Hepatocyte (in vitro differentiated cells): ENCODE results near the gene MORC3. TPM values are rescaled to one million over a fixed set of nuclear protein-coding genes. Genes with fewer than 3 reads are reported as not detected.

Source experiments
- DNase-seq: peaks from one replicate; pipeline ENCODE4 v3.0.0-alpha.2; 2016; ENCODE audit warnings: low spot score
- H2AFZ ChIP-seq: fragments of 200-600 bp; sonication (generic); 2 replicates; pipeline ENCODE4 v1.6.0; 2016; ENCODE audit warnings: antibody characterized with exemption, mild to moderate bottlenecking
- H3K27ac ChIP-seq: fragments of 200-600 bp; sonication (generic); 2 replicates; pipeline ENCODE4 v1.5.1; 2016; ENCODE audit warnings: mild to moderate bottlenecking
- H3K27me3 ChIP-seq: fragments of 200-600 bp; sonication (generic); 2 replicates; pipeline ENCODE4 v1.6.1; 2016
- H3K36me3 ChIP-seq: fragments of 200-600 bp; sonication (generic); replicated peaks from 2 replicates; pipeline ENCODE4 v1.5.1; 2016; ENCODE audit warnings: low read depth; ENCODE audit not compliant: insufficient read depth
- H3K4me1 ChIP-seq: fragments of 200-600 bp; sonication (generic); 2 replicates; pipeline ENCODE4 v1.5.1; 2016; ENCODE audit warnings: mild to moderate bottlenecking, moderate library complexity; ENCODE audit not compliant: insufficient read depth
- H3K4me2 ChIP-seq: fragments of 200-600 bp; sonication (generic); 2 replicates; pipeline ENCODE4 v1.6.0; 2016
- H3K4me3 ChIP-seq: fragments of 200-600 bp; sonication (generic); 2 replicates; pipeline ENCODE4 v1.5.1; 2016; ENCODE audit warnings: mild to moderate bottlenecking
- H3K79me2 ChIP-seq: fragments of 200-600 bp; sonication (generic); 2 replicates; pipeline ENCODE4 v1.6.0; 2017; ENCODE audit warnings: mild to moderate bottlenecking
- H3K9me2 ChIP-seq: fragments of 200-600 bp; sonication (generic); replicated peaks from 2 replicates; pipeline ENCODE4 v1.6.0; 2017; ENCODE audit warnings: mild to moderate bottlenecking; ENCODE audit not compliant: insufficient read depth
- H3K9me3 ChIP-seq: fragments of 200-600 bp; sonication (generic); 2 replicates; pipeline ENCODE4 v1.5.1; 2016; ENCODE audit warnings: low read depth, mild to moderate bottlenecking
- H4K20me1 ChIP-seq: fragments of 200-600 bp; sonication (generic); 2 replicates; pipeline ENCODE4 v1.6.0; 2016; ENCODE audit warnings: mild to moderate bottlenecking; ENCODE audit not compliant: insufficient read depth, poor library complexity, severe bottlenecking
- CTCF ChIP-seq: fragments of 200-600 bp; sonication (generic); IDR thresholded peaks from 2 replicates; pipeline ENCODE4 v1.5.1; 2016; ENCODE audit warnings: antibody characterized with exemption, mild to moderate bottlenecking; ENCODE audit not compliant: poor library complexity
- EZH2 ChIP-seq: fragments of 200-600 bp; sonication (generic); IDR thresholded peaks from 2 replicates; pipeline ENCODE4 v1.6.1; 2016; ENCODE audit warnings: antibody characterized with exemption, mild to moderate bottlenecking, borderline replicate concordance
- EZH2phosphoT487 ChIP-seq: fragments of 200-600 bp; sonication (generic); IDR thresholded peaks from one replicate; pipeline ENCODE4 v1.6.1; 2018; ENCODE audit warnings: antibody characterized with exemption, mild to moderate bottlenecking, low read depth, moderate library complexity; ENCODE audit not compliant: unreplicated experiment, severe bottlenecking
- WGBS: methylation state at CpG from one replicate; pipeline ENCODE4 v1.1.6; 2016; ENCODE audit warnings: low lambda C conversion rate; ENCODE audit errors: missing lambda C conversion rate; 5-methylcytosine and 5-hydroxymethylcytosine counted together
- polyA plus RNA-seq: library from polyadenylated mRNA; unstranded; fragments of >200 nt; fragmentation: Nextera tagmentation; extraction: Ambion mirVana; gene quantifications from 2 replicates; pipeline ENCODE4 v1.2.1, GENCODE V29; 2016
- total RNA-seq: library from RNA; depleted of rRNA; stranded (reverse); fragments of >200 nt; gene quantifications from 2 replicates; pipeline ENCODE4 v1.2.3, GENCODE V29; 2014

MORC3 gene
- total and polyA plus RNA-seq, 2 experiments from 2014 or later: 10.8 to 32.7 TPM

DNA sequence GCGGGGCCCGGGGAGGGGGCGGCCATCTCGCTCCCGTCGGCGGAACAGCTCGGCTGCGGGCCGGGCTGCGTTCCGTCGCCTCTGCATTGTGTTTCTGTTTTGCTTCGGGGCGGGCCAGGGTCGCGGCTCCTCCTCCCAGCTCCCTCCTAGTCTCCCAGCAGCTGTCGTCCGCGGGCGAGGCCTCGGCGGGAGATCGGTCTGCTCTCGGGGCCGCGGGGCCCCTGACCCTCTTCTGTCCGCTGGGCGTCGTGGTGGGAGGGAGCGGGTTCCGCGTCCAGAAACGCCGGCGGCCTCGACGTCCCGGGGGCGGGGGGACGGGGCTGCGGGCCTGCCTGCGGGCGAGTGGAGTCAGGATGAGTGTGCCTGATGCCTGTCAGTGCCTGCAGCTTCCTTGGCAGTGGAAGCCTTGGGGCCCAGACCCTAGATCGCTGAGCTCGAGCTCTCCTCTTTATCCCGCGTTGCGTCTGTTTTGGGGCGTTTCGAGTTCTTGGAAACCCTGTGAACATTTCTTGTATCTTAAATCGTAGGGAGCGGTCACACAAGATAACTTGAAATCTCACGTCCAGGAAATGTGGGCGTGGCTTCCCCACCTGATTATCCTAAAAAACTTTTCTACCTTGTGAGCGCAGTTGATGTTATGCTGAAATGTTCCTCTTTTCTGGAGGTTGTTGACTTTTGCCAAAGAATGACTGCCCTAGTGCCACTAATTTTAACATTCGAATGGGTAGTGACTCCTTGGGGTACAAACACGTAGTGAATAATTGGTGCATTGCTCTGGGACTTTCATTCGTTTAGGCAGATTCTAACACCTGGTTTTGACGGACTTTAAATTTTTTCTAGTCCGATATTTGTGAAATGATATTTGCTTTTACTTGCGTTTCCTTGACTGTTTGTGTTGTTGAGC, 676 bp downstream of the MORC3 start:
- TF ChIP-seq EZH2phosphoT487: no peak
- no peak for TF ChIP-seq CTCF
- no peak for TF ChIP-seq EZH2
- Histone ChIP-seq H3K9me2 (no peaks in the 10 kb centered on the region), H3K27ac (peak overlapping the region; percentile 95), H3K9me3 (no peaks in the 10 kb centered on the region), H3K27me3 (no peaks in the 10 kb centered on the region), H3K79me2 (peaks cover 50% of the 10 kb centered on the region), H4K20me1 (peaks cover 43% of the 10 kb centered on the region), H3K4me2 (peak overlapping the region; percentile 82), H3K4me1 (peaks cover 26% of the 10 kb centered on the region), H3K4me3 (peak overlapping the region; percentile 59), H2AFZ (peak overlapping the region; percentile 48), H3K36me3 (no peaks in the 10 kb centered on the region)
- DNase-seq: peak; percentile 80
- WGBS: under 1% methylated on average over 46 of the region's 62 CpGs

GRCh38 chr21:36321325-36322082, 1.5 kb downstream of the MORC3 start:
- H4K20me1 ChIP-seq: peaks cover 51% of the 10 kb centered on the region

GRCh38 chr21:36322083-36322424, 2.1 kb downstream of the MORC3 start:
- peaks cover 56% of the 10 kb centered on the region for H4K20me1 ChIP-seq
- peak overlapping the region; percentile 95 for H3K27ac ChIP-seq
- WGBS: 78% methylated on average over 2 of the region's 2 CpGs
- TF ChIP-seq CTCF: no peak
- H3K4me3 ChIP-seq: peak overlapping the region; percentile 59
- DNase-seq: no peak
- H3K4me2 ChIP-seq: peak overlapping the region; percentile 82
- H3K4me1 ChIP-seq: peaks cover 26% of the 10 kb centered on the region
- H3K36me3 ChIP-seq: no peaks in the 10 kb centered on the region
- no peaks in the 10 kb centered on the region for H3K27me3 ChIP-seq
- no peaks in the 10 kb centered on the region for H3K9me3 ChIP-seq
- peaks cover 64% of the 10 kb centered on the region for H3K79me2 ChIP-seq
- no peaks in the 10 kb centered on the region for H3K9me2 ChIP-seq
- H2AFZ ChIP-seq: no peak overlapping the region

More at GRCh38 chr21:36321325-36322082, 1.5 kb downstream of the MORC3 start:
- WGBS: 9% methylated on average over 8 of the region's 8 CpGs
- H3K79me2 ChIP-seq: peaks cover 59% of the 10 kb centered on the region
- H3K27ac ChIP-seq: peak overlapping the region; percentile 95
- TF ChIP-seq EZH2: no peak
- TF ChIP-seq CTCF: no peak
- TF ChIP-seq EZH2phosphoT487: no peak
- DNase-seq: peak; percentile 13
- H3K9me2 ChIP-seq: no peaks in the 10 kb centered on the region
- peak overlapping the region; percentile 59 for H3K4me3 ChIP-seq
- peak overlapping the region; percentile 48 for H2AFZ ChIP-seq
- no peaks in the 10 kb centered on the region for H3K9me3 ChIP-seq
- no peaks in the 10 kb centered on the region for H3K36me3 ChIP-seq
- H3K4me1 ChIP-seq: peaks cover 26% of the 10 kb centered on the region
- H3K4me2 ChIP-seq: peak overlapping the region; percentile 82
- no peaks in the 10 kb centered on the region for H3K27me3 ChIP-seq
